Measurements from ENCODE around the gene C11orf68. TPM values are rescaled to one million over a fixed set of nuclear protein-coding genes. Genes with fewer than 3 reads are reported as not detected.

The C11orf68 gene
- total and polyA plus RNA-seq, 9 of the 15 experiments (the other 6 are each of a cell fraction or from before 2014, with no cell fraction given), result 3.6 to 35.9 (median 12.8) TPM

- TF ChIP-seq THRB (CRISPR knock-in tag; conservative IDR thresholded peaks at IDR 0.05), result peak; percentile 43; the same call in 1 of the 2 replicates
Measured at GRCh38 chr11:65892137-65892540, 26.7 kb downstream of the C11orf68 start (continued).

- intact Hi-C loops (cut with micrococcal nuclease) (no loop called here), in situ Hi-C loops (cut with MboI) (no loop called here)
- Histone ChIP-seq H3K9ac (ENCODE audit: insufficient read depth in 1 of 2, low read depth in 2 of 2, low read length in 2 of 2) (peak overlapping the region; percentile 80 to 98), H3K79me2 (ENCODE audit: control insufficient read depth, insufficient read depth, low read length) (peaks cover 73% of the 10 kb centered on the region), H3K9me1 (ENCODE audit: control insufficient read depth, insufficient read depth, low read length) (no peaks in the 10 kb centered on the region), H3K4me3 (peak overlapping the region; percentile 70), H2AFZ (ENCODE audit: low read depth, low read length) (no peak overlapping the region), H3K4me1 (replicated peaks in 1 of 2; ENCODE audit: control insufficient read depth in 2 of 2, insufficient read depth in 2 of 2, low read length in 2 of 2) (peaks cover 40 to 68% of the 10 kb centered on the region in 2 experiments), H3K27ac (ENCODE audit: extremely low read depth, low read depth, low read length) (peak overlapping the region; percentile 84), H3K27me3 (ENCODE audit: control insufficient read depth in 2 of 2, insufficient read depth in 2 of 2, low read length in 2 of 2) (no peaks in the 10 kb centered on the region), H3K4me2 (ENCODE audit: insufficient read depth, low read length) (peak overlapping the region; percentile 89), H3K36me3 (ENCODE audit: control insufficient read depth, insufficient read depth, low read length) (peaks cover 50% of the 10 kb centered on the region), H4K20me1 (replicated peaks; ENCODE audit: control insufficient read depth, insufficient read depth, low read length) (peaks cover 28% of the 10 kb centered on the region), H3K9me3 (replicated peaks; ENCODE audit: control insufficient read depth, insufficient read depth, low read depth, low read length) (no peaks in the 10 kb centered on the region)
- DNase-seq (ENCODE audit: extremely low read depth in 1 of 4, low spot score in 3 of 4), result peak in 3 of 4 experiments; percentile 39 to 80 (median 73)
- peak; percentile 36 for ATAC-seq
- BruUV-seq (replicated peaks), result TSS peak; percentile 80
- FAIRE-seq, result peak; percentile 19
- POLR2A ChIA-PET, result interaction anchor here (0.5 to 14.4 kb wide), 38 partner anchors 9 to 1323 kb away, joined by 3 to 147 read pairs (median 4); partner anchors contain the start of genes BANF1, C11orf68, CFL1 and FOSL1
- 1% methylated on average over 57 of the region's 57 CpGs for WGBS (ENCODE audit: insufficient coverage, low coverage, missing lambda C conversion rate)
- CTCF ChIA-PET (ENCODE audit: low intra/inter-chr PET ratio), result no interaction called here
- no peak for TF ChIP-seq ZKSCAN8 (CRISPR knock-in tag; IDR thresholded peaks at IDR 0.05)
- TF ChIP-seq MEIS2 (IDR thresholded peaks at IDR 0.05; ENCODE audit: partially characterized antibody), result no peak
- peak; percentile 27; the same call in 1 of the 2 replicates for TF ChIP-seq NBN (IDR thresholded peaks at IDR 0.05; ENCODE audit: low read depth)
- TF ChIP-seq NFXL1 (CRISPR knock-in tag; IDR thresholded peaks at IDR 0.05), result 0 out of 2 replicates have a peak, but pooled peaks have one; percentile 34
- no peak for TF ChIP-seq MBD1 (CRISPR knock-in tag; IDR thresholded peaks at IDR 0.05)
- peak; percentile 88 for TF ChIP-seq ETV1 (tag; conservative IDR thresholded peaks at IDR 0.05; ENCODE audit: low read depth)
- TF ChIP-seq EGR1 (conservative IDR thresholded peaks at IDR 0.05), result 0 out of 2 replicates have a peak, but pooled peaks have one; percentile 7
- no peak for TF ChIP-seq NR1H2 (CRISPR knock-in tag; IDR thresholded peaks at IDR 0.05)
- no peak for TF ChIP-seq SP2 (IDR thresholded peaks at IDR 0.05; ENCODE audit: extremely low read depth, low read depth, low read length, poor library complexity, severe bottlenecking)
- no peak for TF ChIP-seq RFX1 (IDR thresholded peaks at IDR 0.05)
- TF ChIP-seq WHSC1 (IDR thresholded peaks at IDR 0.05; ENCODE audit: low read length), result no peak
- TF ChIP-seq FOXO4 (CRISPR knock-in tag; IDR thresholded peaks at IDR 0.05), result no peak
- no peak for TF ChIP-seq FOXJ3 (CRISPR knock-in tag; IDR thresholded peaks at IDR 0.05)
- peak; percentile 52 for TF ChIP-seq MBD2 (IDR thresholded peaks at IDR 0.05; ENCODE audit: borderline replicate concordance, low read depth)
- no peak for TF ChIP-seq TEAD2 (tag; IDR thresholded peaks at IDR 0.05)
Measured at GRCh38 chr11:65891219-65892136, 27.4 kb downstream of the C11orf68 start.
